Kidney capillary endothelial cell (primary cell): Measurements from ENCODE around the gene IKZF5.

ENCODE experiments used
- DNase-seq: peaks from one replicate; pipeline ENCODE4 v3.0.0-alpha.2; 2018; ENCODE audit warnings: low spot score

The IKZF5 gene

DNA sequence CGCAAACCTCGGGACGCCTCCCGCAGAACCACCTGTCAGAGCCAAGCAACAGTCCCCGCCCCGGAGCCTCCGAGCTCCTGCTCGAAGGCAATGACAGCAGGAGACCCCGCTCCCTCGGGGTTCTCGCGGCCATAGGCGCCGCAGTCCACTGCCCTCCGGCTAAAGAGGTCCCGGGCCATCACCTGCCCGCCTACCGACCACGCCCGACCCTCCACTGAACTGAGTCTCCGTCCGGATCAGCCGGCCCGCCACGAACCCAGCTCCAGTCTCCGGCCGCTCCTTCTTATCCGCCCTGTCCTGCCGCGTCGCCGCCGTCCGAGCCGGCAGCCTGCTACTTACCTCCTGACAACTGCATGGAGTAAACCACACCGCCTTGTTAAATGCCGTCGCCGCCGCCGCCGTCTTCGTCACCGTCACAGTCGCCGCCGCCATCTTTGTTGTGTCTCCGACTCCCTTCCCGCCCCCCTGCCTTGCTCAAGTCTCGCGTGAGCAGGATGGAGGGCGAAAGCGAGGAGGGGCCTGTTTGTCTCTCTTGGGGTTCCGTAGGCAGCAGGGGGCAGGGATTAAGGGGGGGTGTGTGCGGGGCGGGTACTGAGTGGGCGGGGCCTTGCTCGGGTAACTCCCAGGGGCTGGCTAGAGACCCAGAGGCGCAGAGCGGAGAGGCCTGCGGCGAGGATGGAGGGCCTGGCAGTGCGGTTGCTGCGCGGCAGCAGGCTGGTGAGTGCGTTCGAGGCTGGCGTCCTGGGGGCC, at the start of gene IKZF5, which contains the start of gene ACADSB:
IKZF5 (minus strand) TSS at position 441 of the 750 bp plus-strand sequence. CDS start 10,170 bp downstream, outside the sequence.
ACADSB (plus strand) TSS at position 652 of the 750 bp plus-strand sequence; CDS start at position 676, 24 bp downstream.
- peak; percentile 91 for DNase-seq

DNA sequence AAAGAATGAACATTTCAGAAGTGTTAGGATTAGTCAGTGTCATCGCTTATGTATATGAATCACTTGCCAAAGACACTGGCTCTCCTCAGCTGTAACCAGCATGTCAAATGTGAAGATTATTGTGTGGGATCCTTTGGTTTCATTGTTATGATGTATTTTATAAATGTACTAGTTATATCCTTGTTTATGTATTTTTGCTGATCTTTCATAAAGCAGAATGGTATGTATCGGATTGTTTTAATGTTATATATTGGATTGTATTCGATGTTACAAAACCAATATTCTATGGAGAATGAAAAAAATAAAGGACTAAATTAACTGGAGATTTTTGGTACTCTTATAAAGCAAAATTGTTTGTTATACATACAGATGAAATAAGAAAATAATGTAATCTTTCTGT, 49.4 kb upstream of the IKZF5 start:
- DNase-seq, result no peak

GRCh38 chr10:123045961-123046731, 37.6 kb upstream of the IKZF5 start:
- DNase-seq, result no peak

- no peak for DNase-seq
These were observed 35.8 kb upstream of the IKZF5 start for GRCh38 chr10:123044391-123044790.

- DNase-seq, result peak; percentile 53
These were observed 34.9 kb upstream of the IKZF5 start for GRCh38 chr10:123043409-123043925.

GRCh38 chr10:123042708-123043408, 34.3 kb upstream of the IKZF5 start:
- DNase-seq, result no peak

DNA sequence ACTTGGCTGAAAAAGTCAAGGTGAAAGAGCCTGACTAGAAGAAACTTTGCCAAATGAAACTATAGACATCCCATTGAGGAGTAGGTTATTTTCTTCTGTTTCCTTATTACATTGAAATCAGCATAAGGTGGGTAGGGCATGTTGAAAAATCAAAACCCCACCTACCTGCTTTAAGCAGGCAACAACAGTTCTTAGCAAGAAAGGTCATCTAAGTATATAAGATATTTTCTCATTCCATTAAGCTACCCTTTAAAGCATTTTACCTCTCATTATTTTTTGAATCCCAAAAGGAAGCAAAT, 31.0 kb upstream of the IKZF5 start:
- DNase-seq, result no peak

DNA sequence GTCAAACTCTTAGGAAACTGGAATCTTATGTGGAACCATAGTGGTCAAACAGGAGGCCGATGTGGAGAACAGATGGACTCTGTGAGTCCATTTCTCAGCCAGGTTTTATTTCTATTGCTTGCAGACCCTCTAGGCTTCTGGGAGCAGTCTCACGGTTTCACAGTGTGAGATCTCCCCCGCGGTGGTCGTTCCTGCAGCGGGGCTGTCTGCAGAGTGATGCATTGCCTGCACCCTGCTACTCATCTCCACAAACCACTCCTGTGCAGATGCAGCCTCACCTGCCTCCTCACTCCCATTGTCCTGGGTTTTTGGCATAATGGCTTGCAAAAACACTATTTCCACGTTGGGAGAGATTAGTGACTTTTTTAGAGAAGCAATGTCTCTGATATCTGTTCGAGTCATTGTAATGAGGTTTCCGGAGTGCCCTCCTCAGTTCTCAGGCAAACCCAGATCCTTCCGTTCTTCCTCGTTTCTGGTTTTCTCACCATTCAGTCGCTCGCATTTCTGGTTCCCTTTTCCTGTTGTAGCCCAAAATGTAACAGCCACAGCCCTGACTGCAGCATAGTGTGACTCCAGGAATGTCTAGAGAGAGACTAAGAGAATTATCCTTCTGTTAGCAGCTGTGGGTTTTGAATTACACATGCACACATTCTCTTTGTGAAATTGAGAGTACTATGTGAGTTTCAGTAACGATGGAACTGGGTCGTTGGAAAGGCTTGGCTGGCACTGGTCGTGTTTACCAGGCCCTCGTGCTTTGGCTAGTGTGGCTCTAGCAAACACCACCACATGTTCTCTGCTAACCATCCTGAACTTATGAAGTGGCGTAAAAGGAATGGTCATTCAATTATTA, 30.4 kb upstream of the IKZF5 start:
- no peak for DNase-seq

DNA sequence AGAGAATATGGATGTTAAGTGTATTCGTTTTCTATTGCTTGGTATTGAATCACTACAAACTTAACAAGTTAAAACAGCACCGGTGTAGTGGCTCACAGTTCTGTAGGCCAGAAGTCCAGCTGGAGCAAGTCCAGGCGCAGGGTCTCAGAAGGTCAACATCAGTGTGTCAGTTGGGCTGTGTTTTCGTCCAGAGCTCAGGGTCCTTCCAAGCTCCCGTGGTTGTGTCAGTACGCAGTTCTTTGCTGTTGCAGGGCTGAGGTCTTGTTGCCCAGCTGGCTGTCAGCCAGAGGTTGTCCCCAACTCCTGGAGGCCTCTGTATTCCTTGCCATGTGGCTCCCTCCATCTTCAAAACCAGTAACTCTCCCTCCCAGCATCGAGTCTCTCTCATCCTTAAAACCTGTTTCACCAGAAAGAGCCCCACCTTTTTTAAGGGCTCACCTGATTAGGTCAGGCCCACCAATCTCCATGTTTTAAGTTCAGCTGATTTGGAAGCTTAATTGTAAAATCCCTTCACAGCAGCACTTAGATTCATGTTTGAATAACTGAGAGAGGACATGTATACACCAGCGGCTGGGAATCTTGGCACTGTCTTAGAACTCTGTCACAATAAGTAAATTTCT, 27.0 kb upstream of the IKZF5 start:
- DNase-seq, result no peak

- no peak for DNase-seq
These were observed 25.7 kb upstream of the IKZF5 start for GRCh38 chr10:123034332-123034731.

- DNase-seq, result no peak
These were observed 22.5 kb upstream of the IKZF5 start for GRCh38 chr10:123031124-123031523.

DNA sequence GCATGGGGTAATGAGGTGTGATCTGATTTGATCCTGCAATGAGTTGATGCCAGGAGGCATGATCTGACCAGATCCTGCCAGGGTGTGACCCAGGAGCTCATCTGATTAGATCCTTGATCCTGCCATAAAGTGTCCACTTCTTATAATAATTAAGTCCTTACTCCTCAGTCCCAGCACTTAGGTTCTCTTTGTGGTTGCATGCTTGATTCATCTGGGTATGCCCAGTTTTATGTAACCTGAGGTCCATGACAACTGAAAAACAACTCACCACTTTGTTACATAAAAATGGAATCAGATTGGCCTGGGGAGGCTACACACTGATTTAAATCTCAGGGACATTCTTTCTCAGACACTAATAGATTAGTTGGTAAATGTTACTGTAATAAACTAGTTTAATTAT, 19.3 kb upstream of the IKZF5 start:
- no peak for DNase-seq

- DNase-seq, result no peak
These were observed 17.7 kb upstream of the IKZF5 start for GRCh38 chr10:123026302-123026701.

GRCh38 chr10:123024540-123024939, 15.9 kb upstream of the IKZF5 start:
- no peak for DNase-seq

GRCh38 chr10:123021517-123021916, 12.9 kb upstream of the IKZF5 start:
- DNase-seq, result no peak

- no peak for DNase-seq
These were observed 11.5 kb upstream of the IKZF5 start for GRCh38 chr10:123019941-123020703.

DNA sequence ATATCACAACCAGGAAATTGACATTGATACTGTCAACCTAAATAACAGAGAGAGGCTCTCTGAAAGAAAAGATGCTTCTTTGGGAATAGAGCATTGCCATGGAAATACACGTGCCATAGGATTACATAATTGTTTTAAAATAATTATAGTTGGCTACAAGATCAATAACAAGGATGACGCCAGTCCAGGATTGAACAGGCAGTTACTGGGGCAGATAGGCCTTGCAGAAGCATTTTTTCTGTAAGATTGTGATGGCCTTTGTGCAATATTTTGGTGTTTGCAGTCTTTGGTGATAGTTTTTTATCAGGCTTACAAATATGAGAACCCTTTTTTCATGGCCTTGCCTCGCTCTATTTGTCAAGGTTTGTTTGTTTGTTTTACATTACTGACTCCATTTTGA, 10.7 kb upstream of the IKZF5 start:
- DNase-seq, result no peak

DNA sequence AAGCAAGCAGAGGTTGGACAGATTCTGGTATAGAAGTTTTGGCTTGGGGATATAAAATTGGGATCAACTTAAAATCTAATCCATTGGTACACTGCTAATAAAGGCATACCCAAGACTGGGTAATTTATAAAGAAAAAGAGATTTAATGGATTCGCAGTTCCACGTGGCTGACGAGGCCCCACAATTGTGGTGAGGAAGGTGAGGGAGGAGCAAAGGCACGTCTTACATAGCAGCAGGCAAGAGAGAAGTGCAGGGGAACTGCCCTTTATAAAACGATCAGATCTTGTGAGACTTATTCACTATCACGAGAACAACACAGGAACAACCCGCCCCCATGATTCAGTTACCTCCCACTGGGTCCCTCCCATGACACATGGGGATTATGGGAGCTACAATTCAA, 9.9 kb upstream of the IKZF5 start:
- no peak for DNase-seq

DNA sequence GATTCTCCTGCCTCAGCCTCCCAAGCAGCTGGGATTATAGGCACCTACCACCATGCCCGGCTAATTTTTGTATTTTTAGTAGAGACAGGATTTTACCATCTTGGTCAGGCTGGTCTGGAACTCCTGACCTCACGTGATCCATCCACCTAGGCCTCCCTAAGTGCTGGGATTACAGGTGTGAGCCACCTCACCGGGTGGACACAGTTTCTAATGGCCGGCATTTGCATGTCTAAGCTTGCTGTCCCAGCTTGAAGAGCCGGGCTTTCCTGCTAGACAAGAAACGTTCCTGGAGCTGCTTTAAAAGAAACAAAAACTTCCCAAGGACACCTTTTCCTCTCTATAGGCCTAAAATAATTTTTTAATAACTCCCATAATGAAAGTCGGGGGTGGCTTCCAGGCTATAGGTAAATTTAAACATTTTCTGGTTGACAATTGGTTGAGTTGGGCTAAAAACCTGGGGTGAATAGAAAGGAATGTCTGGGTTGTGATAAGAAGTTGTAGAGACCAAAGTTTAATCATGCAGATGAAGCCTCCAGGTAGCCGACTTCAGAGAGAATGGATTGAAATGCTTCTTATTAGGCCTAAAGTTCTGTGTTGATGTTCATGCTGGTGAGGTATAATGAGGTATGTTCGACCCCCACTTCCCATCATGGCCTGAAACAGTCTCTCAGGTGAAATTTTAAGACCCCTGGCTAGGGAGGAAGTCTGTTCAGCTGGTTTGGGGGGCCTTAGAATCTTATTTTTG, 9.0 kb upstream of the IKZF5 start:
- no peak for DNase-seq

DNA sequence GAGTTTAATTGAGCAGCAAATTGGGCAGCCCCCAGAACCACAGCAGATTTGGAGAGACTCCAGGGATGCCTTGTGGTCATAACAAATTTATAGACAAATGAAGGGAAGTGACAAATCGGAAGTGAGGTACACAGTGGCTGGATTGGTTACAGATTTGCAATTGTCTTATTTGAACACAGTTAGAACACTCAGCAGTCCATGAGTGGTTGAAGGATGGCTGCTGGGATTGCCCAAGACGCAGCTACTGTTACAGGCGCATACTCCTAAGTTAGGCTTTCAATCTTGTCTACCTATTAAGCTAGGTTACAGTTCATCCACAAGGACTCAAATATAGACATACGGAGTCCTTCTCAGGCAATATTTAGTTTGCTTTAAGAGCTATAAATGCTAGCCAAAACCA, 7.6 kb upstream of the IKZF5 start:
- DNase-seq, result no peak
